Medulla oblongata (tissue), 1 donor: ENCODE data around the gene SPATA7.
A peak's percentile ranks its signal among the peaks of the same experiment; 100 is the strongest.
"Not testable (repeated sequence)": the region's sequence is repeated elsewhere in the genome, so short reads cannot be mapped to it uniquely, and the experiment has no call there.

Experiments
- DNase-seq: peaks from one replicate; pipeline ENCODE4 v3.0.0-alpha.2; 2015; ENCODE audit errors: extremely low spot score

Gene SPATA7, protein sequence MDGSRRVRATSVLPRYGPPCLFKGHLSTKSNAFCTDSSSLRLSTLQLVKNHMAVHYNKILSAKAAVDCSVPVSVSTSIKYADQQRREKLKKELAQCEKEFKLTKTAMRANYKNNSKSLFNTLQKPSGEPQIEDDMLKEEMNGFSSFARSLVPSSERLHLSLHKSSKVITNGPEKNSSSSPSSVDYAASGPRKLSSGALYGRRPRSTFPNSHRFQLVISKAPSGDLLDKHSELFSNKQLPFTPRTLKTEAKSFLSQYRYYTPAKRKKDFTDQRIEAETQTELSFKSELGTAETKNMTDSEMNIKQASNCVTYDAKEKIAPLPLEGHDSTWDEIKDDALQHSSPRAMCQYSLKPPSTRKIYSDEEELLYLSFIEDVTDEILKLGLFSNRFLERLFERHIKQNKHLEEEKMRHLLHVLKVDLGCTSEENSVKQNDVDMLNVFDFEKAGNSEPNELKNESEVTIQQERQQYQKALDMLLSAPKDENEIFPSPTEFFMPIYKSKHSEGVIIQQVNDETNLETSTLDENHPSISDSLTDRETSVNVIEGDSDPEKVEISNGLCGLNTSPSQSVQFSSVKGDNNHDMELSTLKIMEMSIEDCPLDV

DNA sequence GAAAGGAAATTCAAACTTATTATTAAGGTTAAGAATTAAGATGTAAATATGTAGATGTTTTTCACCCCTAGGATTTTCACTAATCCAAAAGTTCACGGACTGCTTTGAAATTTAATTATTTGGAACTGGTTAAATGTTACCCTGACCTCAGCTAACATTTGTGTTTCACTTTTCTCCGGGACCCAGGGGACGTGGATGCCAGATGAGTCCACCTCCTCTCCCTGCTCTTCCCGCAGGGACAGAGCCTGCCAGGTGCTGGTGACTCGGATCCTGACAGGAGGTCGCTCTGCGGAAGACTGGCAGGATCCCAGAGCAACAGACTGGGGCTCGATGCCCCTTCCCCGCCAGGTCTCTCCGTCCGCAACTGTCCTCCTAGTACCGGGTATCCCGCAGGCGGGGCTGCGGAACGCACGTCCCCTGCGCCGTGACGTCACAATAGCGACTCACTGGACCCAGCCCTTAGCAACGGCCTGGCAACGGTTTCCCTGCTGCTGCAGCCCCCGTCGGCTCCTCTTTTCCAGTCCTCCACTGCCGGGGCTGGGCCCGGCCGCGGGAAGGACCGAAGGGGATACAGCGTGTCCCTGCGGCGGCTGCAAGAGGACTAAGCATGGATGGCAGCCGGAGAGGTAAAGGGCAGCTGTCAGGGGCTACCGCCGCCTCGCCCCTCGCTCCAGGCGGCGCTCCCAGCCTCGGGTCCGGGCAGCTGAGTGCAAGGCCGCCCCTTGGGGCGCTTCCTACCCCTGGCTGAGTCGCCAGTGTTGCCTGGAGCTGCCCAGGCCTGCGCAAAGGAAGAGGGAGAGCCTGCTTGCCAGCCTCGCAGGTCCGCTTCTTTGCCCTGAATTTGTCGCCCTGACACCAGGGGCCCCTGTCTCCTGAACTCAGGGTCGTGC, at the start of gene SPATA7:
TSS of gene SPATA7 (plus strand) at position 446 of the 890 bp plus-strand sequence. CDS start at position 608, 162 bp downstream.
- DNase-seq, result peak; percentile 97

DNA sequence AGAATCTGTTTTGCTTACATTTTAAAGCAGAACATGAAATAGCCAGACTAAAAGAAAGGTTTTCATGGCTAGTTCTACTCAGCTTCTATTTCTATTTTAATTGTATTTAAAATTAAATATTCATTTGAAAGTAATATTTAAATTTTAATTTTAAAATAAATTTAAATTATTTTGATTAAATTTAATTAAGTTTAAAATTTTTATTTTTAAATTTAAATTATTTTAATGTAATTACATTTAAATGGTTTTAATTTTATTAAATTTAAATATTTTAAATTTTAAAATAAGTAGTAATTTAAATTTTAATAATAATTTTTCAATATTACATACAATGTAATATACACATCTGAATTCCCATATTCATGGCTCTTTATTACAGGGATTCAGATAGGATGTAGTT, 45.1 kb upstream of the SPATA7 start:
- DNase-seq, result no peak

DNA sequence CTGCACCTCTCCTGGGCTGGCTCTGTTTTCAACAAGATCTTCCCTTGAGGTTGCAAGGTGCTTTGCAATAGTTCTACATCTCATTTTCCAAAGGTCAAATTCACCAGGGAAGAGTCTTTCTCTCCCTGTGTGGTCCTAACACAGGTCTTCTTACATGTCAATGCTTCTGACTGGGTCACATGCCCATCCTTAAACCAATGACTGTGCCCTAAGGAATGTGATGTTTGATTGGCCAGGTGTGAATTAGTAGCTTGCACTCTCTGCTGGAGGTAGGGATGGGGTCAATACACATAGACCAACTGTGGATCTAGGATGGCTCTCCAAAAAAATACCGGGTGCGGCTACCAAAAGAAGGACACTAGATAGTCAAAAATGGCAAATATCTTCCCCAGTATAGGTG, 42.5 kb upstream of the SPATA7 start:
- no peak for DNase-seq

DNA sequence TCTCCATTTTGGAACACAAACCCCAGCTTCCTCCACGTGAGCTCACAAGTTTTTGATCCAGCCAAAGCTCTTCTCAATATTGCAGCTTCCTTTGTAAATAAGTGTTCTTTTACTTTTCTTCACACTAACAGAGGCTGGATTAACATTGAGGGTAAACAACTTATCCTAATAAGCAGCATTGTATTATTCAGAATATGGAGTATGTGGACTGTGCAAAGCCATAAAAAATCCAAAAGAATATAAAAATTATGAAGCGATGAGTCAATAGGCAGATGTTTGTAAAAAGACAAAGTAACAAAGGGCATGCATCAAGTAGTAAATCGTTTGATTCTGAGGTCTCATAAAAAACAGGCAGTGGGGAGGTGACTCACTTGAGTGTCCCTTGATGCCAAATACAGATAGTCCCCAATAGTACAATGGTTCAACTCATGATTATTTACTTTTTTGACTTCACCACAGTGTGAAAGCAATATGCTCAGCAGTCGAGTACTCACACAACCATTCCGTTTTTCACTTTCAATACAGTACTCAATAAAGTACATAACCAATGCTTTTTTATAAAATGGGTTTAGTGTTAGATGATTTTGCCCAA, 39.3 kb upstream of the SPATA7 start:
- DNase-seq, result no peak

- no peak for DNase-seq
Observed at GRCh38 chr14:88348546-88348945, 36.9 kb upstream of the SPATA7 start.

DNA sequence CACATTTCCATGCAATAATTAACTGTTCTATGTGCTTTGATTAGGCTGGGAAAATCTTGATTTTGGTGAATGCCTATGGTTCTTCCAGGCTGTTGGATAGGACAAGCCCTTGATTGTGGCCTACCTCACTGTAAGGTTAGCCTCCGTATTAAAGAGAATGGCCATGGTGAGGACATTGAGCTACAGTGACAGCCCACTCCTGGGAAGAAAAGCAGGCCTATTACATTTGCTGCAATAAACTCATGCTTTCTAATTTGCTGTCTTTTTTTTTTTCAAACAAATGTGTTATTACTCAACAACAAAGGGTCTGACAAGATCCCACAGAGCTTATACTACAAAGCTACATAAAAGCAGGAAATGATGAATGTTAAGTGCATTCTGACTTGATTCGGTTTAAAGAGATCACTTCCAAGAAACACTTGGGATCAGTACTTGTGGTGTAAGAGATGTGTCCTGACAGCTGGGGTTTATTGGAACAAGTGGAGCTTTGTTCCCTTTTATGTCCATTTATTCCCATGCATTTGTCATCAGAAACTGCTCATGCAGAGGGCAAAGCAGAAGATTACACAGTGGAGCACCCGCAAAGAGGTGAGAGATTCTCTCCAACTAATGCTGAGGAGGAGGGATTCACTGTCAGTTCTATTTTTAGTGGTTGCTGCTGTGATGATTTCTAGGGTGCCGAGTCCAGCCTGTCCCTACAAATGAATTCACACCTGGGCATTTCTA, 33.3 kb upstream of the SPATA7 start:
- peak; percentile 75 for DNase-seq

- no peak for DNase-seq
Observed at GRCh38 chr14:88352698-88353097, 32.8 kb upstream of the SPATA7 start.

- no peak for DNase-seq
Observed at GRCh38 chr14:88354358-88354757, 31.1 kb upstream of the SPATA7 start.

DNA sequence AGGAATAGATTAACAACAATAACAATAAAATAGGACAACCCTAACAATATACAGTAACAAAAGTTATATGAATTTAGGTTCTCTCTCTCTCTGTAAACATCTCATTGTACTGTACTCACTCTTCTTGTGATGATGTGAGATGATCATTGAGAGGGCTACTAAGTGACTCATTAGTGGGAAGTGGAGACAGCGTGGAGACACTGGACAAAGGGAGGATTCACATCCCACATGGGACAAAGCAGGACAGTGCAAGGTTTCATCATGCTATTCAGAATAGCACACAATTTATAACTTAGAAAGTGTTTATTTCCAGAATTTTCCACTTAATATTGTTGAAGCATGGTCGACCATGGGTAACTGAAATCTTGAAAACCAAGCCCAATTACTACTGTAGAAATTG, 26.0 kb upstream of the SPATA7 start:
- DNase-seq, result peak; percentile 70

- DNase-seq, result no peak
Observed at GRCh38 chr14:88363644-88364043, 21.8 kb upstream of the SPATA7 start.

DNA sequence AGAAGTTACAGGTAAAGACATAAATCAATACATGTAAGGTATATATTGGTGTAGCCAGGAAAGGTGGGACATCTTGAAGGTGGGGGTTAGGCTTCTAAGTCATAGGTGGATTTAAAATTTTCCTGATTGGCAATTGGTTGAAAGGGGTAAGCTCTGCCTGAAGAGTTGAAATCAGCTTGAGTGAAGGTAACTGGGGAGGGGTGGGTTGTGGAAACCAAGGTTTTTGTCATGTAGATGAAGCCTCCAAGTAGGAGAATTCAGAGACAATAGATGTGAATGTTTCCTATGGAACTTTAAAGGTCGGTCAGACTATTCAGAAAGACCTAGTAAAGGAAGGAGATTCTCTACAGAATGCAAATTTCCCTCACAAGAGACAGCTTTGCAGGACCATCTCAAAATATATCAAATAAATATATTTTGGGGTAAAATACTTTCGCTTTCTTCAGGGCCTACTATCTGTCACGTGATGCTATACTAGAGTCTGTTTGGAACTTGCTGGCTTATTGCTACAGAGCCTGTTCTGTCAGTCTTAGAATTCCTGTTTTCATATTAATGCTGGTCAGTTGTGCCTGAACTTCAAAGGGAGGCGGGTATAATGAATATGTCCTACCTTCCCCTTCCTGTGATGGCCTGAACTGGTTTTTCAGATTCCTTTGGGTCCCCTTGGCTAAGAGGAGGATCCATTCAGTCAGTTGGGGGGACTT, 20.6 kb upstream of the SPATA7 start:
- no peak for DNase-seq

- no peak for DNase-seq
Observed at GRCh38 chr14:88369496-88369895, 16.0 kb upstream of the SPATA7 start.

GRCh38 chr14:88379706-88380343, 5.6 kb upstream of the SPATA7 start:
- DNase-seq, result no peak

DNA sequence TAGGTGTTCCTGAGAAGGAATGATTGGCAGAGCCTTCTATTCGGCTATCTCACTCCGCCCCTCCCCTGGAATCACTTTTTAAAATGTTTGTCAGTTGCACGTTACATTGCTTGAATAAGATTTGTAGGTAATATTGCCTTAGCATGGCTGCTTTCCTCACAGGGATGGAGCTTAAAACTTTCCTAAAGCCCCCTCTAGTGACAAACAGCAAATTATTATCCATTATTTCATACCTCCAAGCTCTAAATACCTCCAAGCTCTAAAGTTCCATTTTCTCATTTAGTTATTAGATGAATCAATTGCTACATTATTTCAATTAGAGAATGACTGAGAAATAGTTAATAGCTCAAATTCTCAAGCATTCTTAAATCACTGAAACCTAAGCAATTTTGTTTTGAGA, 5.1 kb upstream of the SPATA7 start:
- peak; percentile 41 for DNase-seq

GRCh38 chr14:88381634-88382033, 3.8 kb upstream of the SPATA7 start:
- not testable (repeated sequence) for DNase-seq

DNA sequence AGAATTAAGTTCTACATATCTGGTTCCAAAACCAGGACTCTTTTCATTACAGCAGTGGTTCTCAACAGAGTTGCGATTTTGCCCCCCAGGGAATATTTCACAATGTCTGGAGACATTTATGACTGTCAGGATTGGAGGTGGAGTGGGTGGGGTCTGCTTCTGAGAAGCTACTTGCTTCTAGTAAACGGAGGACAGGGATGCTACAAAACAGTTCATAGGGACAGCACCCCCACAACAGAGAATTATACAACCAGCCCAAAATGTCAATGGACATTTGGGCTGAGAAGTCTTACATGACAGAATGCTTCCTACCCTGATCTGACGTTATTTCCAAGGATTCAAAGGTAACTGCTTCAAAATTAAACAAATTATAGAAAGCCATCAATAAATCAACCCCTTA, 739 bp upstream of the SPATA7 start:
- DNase-seq, result peak; percentile 23

- no peak for DNase-seq
Observed at GRCh38 chr14:88386256-88386794, 868 bp downstream of the SPATA7 start.

GRCh38 chr14:88388741-88389282, 3.4 kb downstream of the SPATA7 start:
- DNase-seq, result no peak

DNA sequence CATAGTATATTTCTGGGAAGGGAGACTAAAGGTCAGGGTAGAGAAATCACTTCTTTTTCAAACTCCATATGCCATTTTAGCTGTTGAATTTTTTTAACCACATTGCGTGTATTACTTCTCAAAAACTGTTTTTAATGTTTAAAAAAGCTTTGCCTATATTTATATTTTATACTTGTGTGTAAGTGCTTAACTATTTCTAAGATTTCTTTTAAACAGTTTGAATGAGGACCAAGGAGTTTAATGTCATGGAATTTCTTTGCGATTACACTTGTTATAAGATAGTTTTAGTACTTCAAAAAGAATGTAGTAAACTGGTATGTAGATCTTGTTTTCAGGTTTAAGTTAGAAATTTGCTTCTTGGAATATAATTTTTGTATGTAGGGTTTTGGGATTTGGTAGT, 7.2 kb downstream of the SPATA7 start:
- DNase-seq, result no peak

GRCh38 chr14:88411039-88411438, 25.6 kb downstream of the SPATA7 start:
- no peak for DNase-seq
